Measurements from ENCODE around the gene IRF2BP2.

IRF2BP2 gene

GRCh38 chr1:234607109-234608024, 2.6 kb downstream of the IRF2BP2 start:
- no peak for DNase-seq (ENCODE audit: low read depth, low spot score)
- Histone ChIP-seq H3K9ac (ENCODE audit: insufficient read length, low read depth) (peak overlapping the region; percentile 98), H3K9me3 (ENCODE audit: insufficient read depth, low read length) (no peaks in the 10 kb centered on the region), H3K4me3 (ENCODE audit: insufficient read length, low read depth) (peak overlapping the region; percentile 84), H3K4me1 (ENCODE audit: insufficient read depth, insufficient read length) (peaks cover 11% of the 10 kb centered on the region), H3K27me3 (ENCODE audit: insufficient read depth, insufficient read length) (no peaks in the 10 kb centered on the region), H3K36me3 (ENCODE audit: insufficient read depth, insufficient read length, low read length) (peaks cover 50% of the 10 kb centered on the region)
- no peak for TF ChIP-seq SUZ12 (IDR thresholded peaks at IDR 0.05; ENCODE audit: extremely low read depth, insufficient read depth, insufficient read length)
- TF ChIP-seq ZNF274 (IDR thresholded peaks at IDR 0.05; ENCODE audit: low read depth, low read length), result no peak
- TF ChIP-seq YY1 (IDR thresholded peaks at IDR 0.05; ENCODE audit: insufficient read depth, insufficient read length), result no peak

DNA sequence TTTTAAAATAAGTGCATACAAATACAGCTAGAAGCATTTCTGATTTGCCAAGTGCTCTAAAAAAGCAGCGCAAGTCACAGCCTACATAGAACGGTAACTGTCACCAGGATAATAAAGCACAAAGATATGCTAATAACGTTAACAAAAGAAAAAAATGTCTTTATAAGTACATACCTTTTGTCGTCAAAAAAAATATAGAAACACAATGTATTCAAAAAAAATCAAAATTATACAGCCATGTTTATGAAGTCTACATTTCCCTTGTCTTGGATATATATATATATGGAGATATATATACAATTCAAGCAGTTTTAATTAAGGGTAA, 3.2 kb downstream of the IRF2BP2 start:
- no peak for DNase-seq (ENCODE audit: low read depth, low spot score)
- Histone ChIP-seq H3K4me1 (ENCODE audit: insufficient read depth, insufficient read length) (peaks cover 8% of the 10 kb centered on the region), H3K27me3 (ENCODE audit: insufficient read depth, insufficient read length) (no peaks in the 10 kb centered on the region), H3K36me3 (ENCODE audit: insufficient read depth, insufficient read length, low read length) (peaks cover 50% of the 10 kb centered on the region), H3K9ac (ENCODE audit: insufficient read length, low read depth) (peak overlapping the region; percentile 61), H3K9me3 (ENCODE audit: insufficient read depth, low read length) (no peaks in the 10 kb centered on the region), H3K4me3 (ENCODE audit: insufficient read length, low read depth) (peak overlapping the region; percentile 84)
- TF ChIP-seq SUZ12 (IDR thresholded peaks at IDR 0.05; ENCODE audit: extremely low read depth, insufficient read depth, insufficient read length), result no peak
- no peak for TF ChIP-seq YY1 (IDR thresholded peaks at IDR 0.05; ENCODE audit: insufficient read depth, insufficient read length)
- no peak for TF ChIP-seq ZNF274 (IDR thresholded peaks at IDR 0.05; ENCODE audit: low read depth, low read length)

DNA sequence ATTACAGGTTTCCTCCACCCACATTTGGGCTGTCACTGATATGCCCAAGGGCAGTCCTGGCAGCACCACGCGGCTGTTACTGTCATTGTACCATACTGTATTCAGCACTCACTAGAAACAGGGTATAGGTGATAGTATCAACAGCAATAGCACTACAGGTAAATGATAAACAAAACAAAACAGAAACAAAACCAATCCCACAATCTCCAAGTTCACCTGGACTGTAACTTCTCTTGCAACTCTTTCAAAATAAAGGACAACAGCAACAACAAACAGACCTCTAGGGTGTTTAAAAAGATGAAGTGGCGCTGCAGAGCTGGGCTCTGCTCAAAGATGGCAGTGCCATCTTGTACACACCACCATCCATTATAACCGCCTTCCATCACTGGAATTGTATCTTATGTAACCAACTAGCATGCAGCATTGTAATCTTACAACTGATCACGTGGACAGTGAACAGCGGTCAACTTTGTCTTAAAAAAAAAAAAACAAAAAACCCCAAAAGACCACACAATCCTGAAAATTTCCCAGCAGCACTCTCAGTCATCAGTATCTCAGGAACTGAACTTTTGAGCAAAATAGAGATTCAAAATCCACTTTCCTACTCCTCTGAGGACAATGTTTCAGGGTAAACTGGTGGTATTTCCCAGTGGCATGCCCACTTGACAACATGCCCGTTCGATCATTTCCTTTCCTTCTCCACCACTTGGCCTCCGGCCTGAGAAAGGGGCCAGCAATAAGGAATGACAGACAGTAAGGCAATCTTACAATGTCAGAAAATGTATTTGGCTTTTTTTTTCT, 3.8 kb downstream of the IRF2BP2 start:
- peaks cover 50% of the 10 kb centered on the region for H3K36me3 ChIP-seq (ENCODE audit: insufficient read depth, insufficient read length, low read length)
- H3K27me3 ChIP-seq (ENCODE audit: insufficient read depth, insufficient read length), result no peaks in the 10 kb centered on the region
- TF ChIP-seq YY1 (IDR thresholded peaks at IDR 0.05; ENCODE audit: insufficient read depth, insufficient read length) (no peak), ZNF274 (IDR thresholded peaks at IDR 0.05; ENCODE audit: low read depth, low read length) (no peak), SUZ12 (IDR thresholded peaks at IDR 0.05; ENCODE audit: extremely low read depth, insufficient read depth, insufficient read length) (no peak)
- H3K4me3 ChIP-seq (ENCODE audit: insufficient read length, low read depth), result peak overlapping the region; percentile 84
- peak overlapping the region; percentile 61 for H3K9ac ChIP-seq (ENCODE audit: insufficient read length, low read depth)
- no peak for DNase-seq (ENCODE audit: low read depth, low spot score)
- H3K4me1 ChIP-seq (ENCODE audit: insufficient read depth, insufficient read length), result peaks cover 6% of the 10 kb centered on the region
- H3K9me3 ChIP-seq (ENCODE audit: insufficient read depth, low read length), result no peaks in the 10 kb centered on the region

- no peak for DNase-seq (ENCODE audit: low read depth, low spot score)
- peaks cover 50% of the 10 kb centered on the region for H3K36me3 ChIP-seq (ENCODE audit: insufficient read depth, insufficient read length, low read length)
- H3K4me3 ChIP-seq (ENCODE audit: insufficient read length, low read depth), result peak overlapping the region; percentile 84
- TF ChIP-seq ZNF274 (IDR thresholded peaks at IDR 0.05; ENCODE audit: low read depth, low read length) (no peak), YY1 (IDR thresholded peaks at IDR 0.05; ENCODE audit: insufficient read depth, insufficient read length) (no peak), SUZ12 (IDR thresholded peaks at IDR 0.05; ENCODE audit: extremely low read depth, insufficient read depth, insufficient read length) (no peak)
- no peaks in the 10 kb centered on the region for H3K9me3 ChIP-seq (ENCODE audit: insufficient read depth, low read length)
- peak overlapping the region; percentile 0 for H3K9ac ChIP-seq (ENCODE audit: insufficient read length, low read depth)
- no peaks in the 10 kb centered on the region for H3K27me3 ChIP-seq (ENCODE audit: insufficient read depth, insufficient read length)
- H3K4me1 ChIP-seq (ENCODE audit: insufficient read depth, insufficient read length), result peaks cover 8% of the 10 kb centered on the region
These were observed 4.5 kb downstream of the IRF2BP2 start for GRCh38 chr1:234605399-234605982.

GRCh38 chr1:234604495-234605398, 5.2 kb downstream of the IRF2BP2 start:
- TF ChIP-seq YY1 (IDR thresholded peaks at IDR 0.05; ENCODE audit: insufficient read depth, insufficient read length), result no peak
- no peak for TF ChIP-seq ZNF274 (IDR thresholded peaks at IDR 0.05; ENCODE audit: low read depth, low read length)
- TF ChIP-seq SUZ12 (IDR thresholded peaks at IDR 0.05; ENCODE audit: extremely low read depth, insufficient read depth, insufficient read length), result no peak
- H3K4me3 ChIP-seq (ENCODE audit: insufficient read length, low read depth), result peak overlapping the region; percentile 84
- H3K4me1 ChIP-seq (ENCODE audit: insufficient read depth, insufficient read length), result peaks cover 8% of the 10 kb centered on the region
- no peaks in the 10 kb centered on the region for H3K27me3 ChIP-seq (ENCODE audit: insufficient read depth, insufficient read length)
- peak overlapping the region; percentile 0 for H3K9ac ChIP-seq (ENCODE audit: insufficient read length, low read depth)
- peaks cover 50% of the 10 kb centered on the region for H3K36me3 ChIP-seq (ENCODE audit: insufficient read depth, insufficient read length, low read length)
- DNase-seq (ENCODE audit: low read depth, low spot score), result no peak
- no peaks in the 10 kb centered on the region for H3K9me3 ChIP-seq (ENCODE audit: insufficient read depth, low read length)

All from NT2/D1 (cell line).